HepG2 (cell line): ENCODE measurements around the gene SLC13A3. TPM values are rescaled to one million over a fixed set of nuclear protein-coding genes. Genes with fewer than 3 reads are reported as not detected.
A peak's percentile ranks its signal among the peaks of the same experiment; 100 is the strongest.

ENCODE experiments used
- ELF1 ChIP-seq: sonication (generic); formaldehyde crosslinking; IDR thresholded peaks from 2 replicates; pipeline ENCODE4 v1.4.0; 2020; ENCODE audit warnings: missing genetic modification reagents
- FOXO1 ChIP-seq: sonication (generic); formaldehyde crosslinking; IDR thresholded peaks from 2 replicates; pipeline ENCODE4 v1.4.0; 2020; ENCODE audit warnings: missing genetic modification reagents
- HNRNPK ChIP-seq: fragments of 200-400 bp; formaldehyde crosslinking; IDR thresholded peaks from 2 replicates; pipeline ENCODE4 v1.6.1; 2018; ENCODE audit warnings: low read length, low read depth, moderate library complexity, mild to moderate bottlenecking; ENCODE audit not compliant: poor library complexity, severe bottlenecking
- HOXD1 ChIP-seq: sonication (generic); formaldehyde crosslinking; IDR thresholded peaks from 2 replicates; pipeline ENCODE4 v1.5.0; 2020; ENCODE audit warnings: missing genetic modification reagents
- MAFF ChIP-seq: IDR thresholded peaks from 2 replicates; pipeline ENCODE4 v1.6.1; 2011; ENCODE audit warnings: low read depth, low read length, improper control_type of control experiment
- MBNL3 ChIP-seq: fragments of 250-450 bp; sonication (Bioruptor Pico); conservative IDR thresholded peaks from 2 replicates; pipeline ENCODE4 v1.8.0; 2022; ENCODE audit warnings: mild to moderate bottlenecking, inconsistent platforms
- MED13 ChIP-seq: sonication (generic); formaldehyde crosslinking; IDR thresholded peaks from 2 replicates; pipeline ENCODE4 v1.5.0; 2020; ENCODE audit warnings: missing genetic modification reagents
- MTF2 ChIP-seq: sonication (generic); formaldehyde crosslinking; IDR thresholded peaks from 2 replicates; pipeline ENCODE4 v1.5.0; 2020; ENCODE audit warnings: missing genetic modification reagents, borderline replicate concordance
- MXI1 ChIP-seq: IDR thresholded peaks from 3 replicates; pipeline ENCODE4 v1.6.1; 2012; ENCODE audit warnings: low read depth, low read length, inconsistent platforms, borderline replicate concordance
- NR2C2 ChIP-seq: sonication (generic); formaldehyde crosslinking; IDR thresholded peaks from 2 replicates; pipeline ENCODE4 v1.4.0; 2020; ENCODE audit warnings: missing genetic modification reagents, mild to moderate bottlenecking, moderate library complexity, borderline replicate concordance
- NRL ChIP-seq: sonication (generic); formaldehyde crosslinking; IDR thresholded peaks from 2 replicates; pipeline ENCODE4 v1.5.0; 2020; ENCODE audit warnings: missing genetic modification reagents, mild to moderate bottlenecking, moderate library complexity, borderline replicate concordance
- RFX5 ChIP-seq: IDR thresholded peaks from 2 replicates; pipeline ENCODE4 v1.6.1; 2011; ENCODE audit warnings: low read depth, low read length, improper control_type of control experiment
- TBX2 ChIP-seq: sonication (generic); formaldehyde crosslinking; IDR thresholded peaks from 2 replicates; pipeline ENCODE4 v1.5.0; 2020; ENCODE audit warnings: missing genetic modification reagents, mild to moderate bottlenecking, borderline replicate concordance
- ZBTB38 ChIP-seq: sonication (generic); formaldehyde crosslinking; IDR thresholded peaks from 2 replicates; pipeline ENCODE4 v1.5.1; 2020; ENCODE audit warnings: mild to moderate bottlenecking, missing genetic modification reagents
- ZNF24 ChIP-seq: fragments of 450-650 bp; IDR thresholded peaks from 2 replicates; pipeline ENCODE4 v1.6.1; 2017; ENCODE audit warnings: antibody characterized with exemption, mild to moderate bottlenecking
- ZNF383 ChIP-seq: sonication (generic); formaldehyde crosslinking; IDR thresholded peaks from 2 replicates; pipeline ENCODE4 v1.4.0; 2020; ENCODE audit warnings: missing genetic modification reagents, mild to moderate bottlenecking, borderline replicate concordance
- ZNF747 ChIP-seq: sonication (generic); formaldehyde crosslinking; IDR thresholded peaks from 2 replicates; pipeline ENCODE4 v1.8.1; 2023; ENCODE audit warnings: missing genetic modification reagents, mild to moderate bottlenecking, borderline replicate concordance
- polyA plus RNA-seq, 8 experiments: library from polyadenylated mRNA; depleted of rRNA in 3 of 8; stranded (reverse) in 7 of 8; unstranded in 1 of 8; fragments of >200 nt; fragmentation: Illumina TruSeq in 4 of 8; extraction: Trizol in 4 of 8; gene quantifications; 2 replicates each; pipeline versions ENCODE4 v1.2.1 to v1.2.3, GENCODE V29; 2011 to 2016; ENCODE audit warnings: low read depth in 4 of 8, missing spikeins in 1 of 8, mixed read lengths in 1 of 8; ENCODE audit not compliant: insufficient read depth in 1 of 8
- total RNA-seq, 5 experiments: library from RNA; depleted of rRNA; stranded (reverse); fragments of >200 nt; fragmentation: Illumina TruSeq; extraction: Trizol; gene quantifications; 2 replicates each; pipeline ENCODE4 v1.2.3, GENCODE V29; 2016; ENCODE audit warnings: low read depth in 1 of 5
- TF ChIP-seq, protein P1 (sequence below): sonication (generic); formaldehyde crosslinking; IDR thresholded peaks from 2 replicates; pipeline ENCODE4 v1.4.0; 2020; ENCODE audit warnings: mild to moderate bottlenecking, missing genetic modification reagents, borderline replicate concordance
- TF ChIP-seq, protein P2 (sequence below): IDR thresholded peaks from 2 replicates; pipeline ENCODE4 v1.6.1; 2016; ENCODE audit warnings: missing biosample characterization, missing genetic modification reagents, low read depth
- TF ChIP-seq, protein P3 (sequence below): sonication (generic); formaldehyde crosslinking; IDR thresholded peaks from 2 replicates; pipeline ENCODE4 v1.4.0; 2020; ENCODE audit warnings: missing genetic modification reagents
- TF ChIP-seq, protein P4 (sequence below): sonication (generic); formaldehyde crosslinking; IDR thresholded peaks from 2 replicates; pipeline ENCODE4 v1.9.0; 2021; ENCODE audit warnings: missing genetic modification reagents, borderline replicate concordance

SLC13A3 gene
- total and polyA plus RNA-seq, 2 of the 13 experiments (the other 11 are each of a cell fraction or from before 2014, with no cell fraction given) = 66.5 to 76.0 TPM

DNA sequence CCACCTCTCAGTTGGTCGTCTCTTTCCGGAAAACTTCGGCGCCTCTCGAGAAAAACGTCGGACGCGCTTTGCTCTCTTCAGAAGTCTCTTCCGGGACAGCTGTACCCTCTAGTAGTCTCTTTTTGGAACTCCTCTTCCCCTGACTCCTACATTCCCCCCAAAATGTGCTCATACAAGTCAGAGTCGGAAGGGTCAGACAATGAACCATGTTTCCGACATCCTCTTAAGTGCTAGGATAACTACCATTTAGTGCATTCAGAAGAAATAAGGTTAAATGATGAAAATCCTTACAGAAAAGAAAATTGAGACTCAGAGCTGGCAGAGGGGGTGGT lies 38.5 kb upstream of the SLC13A3 start (continued):
- TF ChIP-seq ZNF383 (CRISPR knock-in tag) = 0 out of 2 replicates have a peak, but pooled peaks have one; percentile 3
- no peak for TF ChIP-seq MAFF
- TF ChIP-seq, protein P1, sequence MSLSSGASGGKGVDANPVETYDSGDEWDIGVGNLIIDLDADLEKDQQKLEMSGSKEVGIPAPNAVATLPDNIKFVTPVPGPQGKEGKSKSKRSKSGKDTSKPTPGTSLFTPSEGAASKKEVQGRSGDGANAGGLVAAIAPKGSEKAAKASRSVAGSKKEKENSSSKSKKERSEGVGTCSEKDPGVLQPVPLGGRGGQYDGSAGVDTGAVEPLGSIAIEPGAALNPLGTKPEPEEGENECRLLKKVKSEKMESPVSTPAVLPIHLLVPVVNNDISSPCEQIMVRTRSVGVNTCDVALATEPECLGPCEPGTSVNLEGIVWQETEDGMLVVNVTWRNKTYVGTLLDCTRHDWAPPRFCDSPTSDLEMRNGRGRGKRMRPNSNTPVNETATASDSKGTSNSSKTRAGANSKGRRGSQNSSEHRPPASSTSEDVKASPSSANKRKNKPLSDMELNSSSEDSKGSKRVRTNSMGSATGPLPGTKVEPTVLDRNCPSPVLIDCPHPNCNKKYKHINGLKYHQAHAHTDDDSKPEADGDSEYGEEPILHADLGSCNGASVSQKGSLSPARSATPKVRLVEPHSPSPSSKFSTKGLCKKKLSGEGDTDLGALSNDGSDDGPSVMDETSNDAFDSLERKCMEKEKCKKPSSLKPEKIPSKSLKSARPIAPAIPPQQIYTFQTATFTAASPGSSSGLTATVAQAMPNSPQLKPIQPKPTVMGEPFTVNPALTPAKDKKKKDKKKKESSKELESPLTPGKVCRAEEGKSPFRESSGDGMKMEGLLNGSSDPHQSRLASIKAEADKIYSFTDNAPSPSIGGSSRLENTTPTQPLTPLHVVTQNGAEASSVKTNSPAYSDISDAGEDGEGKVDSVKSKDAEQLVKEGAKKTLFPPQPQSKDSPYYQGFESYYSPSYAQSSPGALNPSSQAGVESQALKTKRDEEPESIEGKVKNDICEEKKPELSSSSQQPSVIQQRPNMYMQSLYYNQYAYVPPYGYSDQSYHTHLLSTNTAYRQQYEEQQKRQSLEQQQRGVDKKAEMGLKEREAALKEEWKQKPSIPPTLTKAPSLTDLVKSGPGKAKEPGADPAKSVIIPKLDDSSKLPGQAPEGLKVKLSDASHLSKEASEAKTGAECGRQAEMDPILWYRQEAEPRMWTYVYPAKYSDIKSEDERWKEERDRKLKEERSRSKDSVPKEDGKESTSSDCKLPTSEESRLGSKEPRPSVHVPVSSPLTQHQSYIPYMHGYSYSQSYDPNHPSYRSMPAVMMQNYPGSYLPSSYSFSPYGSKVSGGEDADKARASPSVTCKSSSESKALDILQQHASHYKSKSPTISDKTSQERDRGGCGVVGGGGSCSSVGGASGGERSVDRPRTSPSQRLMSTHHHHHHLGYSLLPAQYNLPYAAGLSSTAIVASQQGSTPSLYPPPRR (CRISPR knock-in tag) = no peak
- no peak for TF ChIP-seq NRL (CRISPR knock-in tag)
- TF ChIP-seq MBNL3 (CRISPR knock-in tag) = no peak
- peak; percentile 39; the same call in 1 of the 2 replicates for TF ChIP-seq ZNF747
- no peak for TF ChIP-seq MXI1
- TF ChIP-seq ZBTB38 (CRISPR knock-in tag) = no peak
- peak; percentile 22 for TF ChIP-seq ELF1 (CRISPR knock-in tag)
- TF ChIP-seq MED13 (CRISPR knock-in tag) = no peak
- TF ChIP-seq, protein P2, sequence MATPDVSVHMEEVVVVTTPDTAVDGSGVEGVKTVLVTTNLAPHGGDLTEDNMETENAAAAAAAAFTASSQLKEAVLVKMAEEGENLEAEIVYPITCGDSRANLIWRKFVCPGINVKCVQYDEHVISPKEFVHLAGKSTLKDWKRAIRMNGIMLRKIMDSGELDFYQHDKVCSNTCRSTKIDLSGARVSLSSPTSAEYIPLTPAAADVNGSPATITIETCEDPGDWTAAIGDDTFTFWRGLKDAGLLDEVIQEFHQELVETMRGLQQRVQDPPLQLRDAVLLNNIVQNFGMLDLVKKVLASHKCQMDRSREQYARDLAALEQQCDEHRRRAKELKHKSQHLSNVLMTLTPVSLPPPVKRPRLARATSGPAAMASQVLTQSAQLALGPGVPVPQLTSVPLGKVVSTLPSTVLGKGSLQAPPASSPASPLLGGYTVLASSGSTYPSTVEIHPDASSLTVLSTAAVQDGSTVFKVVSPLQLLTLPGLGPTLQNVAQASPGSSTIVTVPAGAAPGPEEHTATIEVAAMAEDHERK (CRISPR knock-in tag) = no peak
- no peak for TF ChIP-seq NR2C2 (CRISPR knock-in tag)
- TF ChIP-seq MTF2 = no peak
- TF ChIP-seq HNRNPK = no peak
- no peak for TF ChIP-seq TBX2 (CRISPR knock-in tag)
- no peak for TF ChIP-seq ZNF24
- no peak for TF ChIP-seq HOXD1 (CRISPR knock-in tag)
- TF ChIP-seq, protein P3, sequence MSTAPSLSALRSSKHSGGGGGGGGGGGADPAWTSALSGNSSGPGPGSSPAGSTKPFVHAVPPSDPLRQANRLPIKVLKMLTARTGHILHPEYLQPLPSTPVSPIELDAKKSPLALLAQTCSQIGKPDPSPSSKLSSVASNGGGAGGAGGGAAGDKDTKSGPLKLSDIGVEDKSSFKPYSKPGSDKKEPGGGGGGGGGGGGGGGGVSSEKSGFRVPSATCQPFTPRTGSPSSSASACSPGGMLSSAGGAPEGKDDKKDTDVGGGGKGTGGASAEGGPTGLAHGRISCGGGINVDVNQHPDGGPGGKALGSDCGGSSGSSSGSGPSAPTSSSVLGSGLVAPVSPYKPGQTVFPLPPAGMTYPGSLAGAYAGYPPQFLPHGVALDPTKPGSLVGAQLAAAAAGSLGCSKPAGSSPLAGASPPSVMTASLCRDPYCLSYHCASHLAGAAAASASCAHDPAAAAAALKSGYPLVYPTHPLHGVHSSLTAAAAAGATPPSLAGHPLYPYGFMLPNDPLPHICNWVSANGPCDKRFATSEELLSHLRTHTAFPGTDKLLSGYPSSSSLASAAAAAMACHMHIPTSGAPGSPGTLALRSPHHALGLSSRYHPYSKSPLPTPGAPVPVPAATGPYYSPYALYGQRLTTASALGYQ = no peak
- TF ChIP-seq FOXO1 (CRISPR knock-in tag) = no peak
- TF ChIP-seq RFX5 = no peak
- TF ChIP-seq, protein P4, sequence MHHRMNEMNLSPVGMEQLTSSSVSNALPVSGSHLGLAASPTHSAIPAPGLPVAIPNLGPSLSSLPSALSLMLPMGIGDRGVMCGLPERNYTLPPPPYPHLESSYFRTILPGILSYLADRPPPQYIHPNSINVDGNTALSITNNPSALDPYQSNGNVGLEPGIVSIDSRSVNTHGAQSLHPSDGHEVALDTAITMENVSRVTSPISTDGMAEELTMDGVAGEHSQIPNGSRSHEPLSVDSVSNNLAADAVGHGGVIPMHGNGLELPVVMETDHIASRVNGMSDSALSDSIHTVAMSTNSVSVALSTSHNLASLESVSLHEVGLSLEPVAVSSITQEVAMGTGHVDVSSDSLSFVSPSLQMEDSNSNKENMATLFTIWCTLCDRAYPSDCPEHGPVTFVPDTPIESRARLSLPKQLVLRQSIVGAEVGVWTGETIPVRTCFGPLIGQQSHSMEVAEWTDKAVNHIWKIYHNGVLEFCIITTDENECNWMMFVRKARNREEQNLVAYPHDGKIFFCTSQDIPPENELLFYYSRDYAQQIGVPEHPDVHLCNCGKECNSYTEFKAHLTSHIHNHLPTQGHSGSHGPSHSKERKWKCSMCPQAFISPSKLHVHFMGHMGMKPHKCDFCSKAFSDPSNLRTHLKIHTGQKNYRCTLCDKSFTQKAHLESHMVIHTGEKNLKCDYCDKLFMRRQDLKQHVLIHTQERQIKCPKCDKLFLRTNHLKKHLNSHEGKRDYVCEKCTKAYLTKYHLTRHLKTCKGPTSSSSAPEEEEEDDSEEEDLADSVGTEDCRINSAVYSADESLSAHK (CRISPR knock-in tag) = no peak
